Naive thymus-derived CD8-positive, alpha-beta T cell (primary cell): Measurements from ENCODE around the gene CAVIN1. TPM values are rescaled to one million over a fixed set of nuclear protein-coding genes. Genes with fewer than 3 reads are reported as not detected.

Experiments
- polyA plus RNA-seq, 3 donors: library from polyadenylated mRNA; unstranded; fragments of 300-500 nt; fragmentation: Illumina TruSeq; gene quantifications; one replicate each; pipeline ENCODE4 v1.2.3, GENCODE V29; 2021
- total RNA-seq, 8 experiments: library from RNA in 2 of 8; stranded (reverse) in 2 of 8; gene quantifications; one replicate each; pipeline ENCODE4 v1.2.3 and lab custom pipeline; 2021 to 2026

The CAVIN1 gene
- total and polyA plus RNA-seq, 5 experiments from 2014 or later: 0.03 TPM; not detected in 4

Other genes with a start within 250 kb of the CAVIN1 start
- under 1 TPM; 0.11 to 0.18 TPM for gene KCNH4, start 242.1 kb downstream of the CAVIN1 start, total RNA-seq
- gene KCNH4, start 242.1 kb downstream of the CAVIN1 start, polyA plus RNA-seq: not detected
- not detected for gene HCRT, start 237.8 kb downstream of the CAVIN1 start, total RNA-seq
- not detected for gene HCRT, start 237.8 kb downstream of the CAVIN1 start, polyA plus RNA-seq
- 10 to 100 TPM; 25.8 to 29.6 TPM for gene GHDC, start 228.8 kb downstream of the CAVIN1 start, total RNA-seq
- gene GHDC, start 228.8 kb downstream of the CAVIN1 start, polyA plus RNA-seq: 10 to 100 TPM; 15.3 to 21.5 (median 17.3) TPM
- gene STAT5B, start 146.9 kb downstream of the CAVIN1 start, total RNA-seq: 100 to 1,000 TPM; 137 to 149 TPM
- gene STAT5B, start 146.9 kb downstream of the CAVIN1 start, polyA plus RNA-seq: 10 to 100 TPM; 66.3 to 94.0 (median 82.8) TPM
- 100 to 1,000 TPM; 117 to 122 TPM for gene STAT5A, start 134.8 kb downstream of the CAVIN1 start, total RNA-seq
- gene STAT5A, start 134.8 kb downstream of the CAVIN1 start, polyA plus RNA-seq: 100 to 1,000 TPM in 1 of 3 donors, 10 to 100 TPM in 2; 59.6 to 115 (median 89.1) TPM
- gene STAT3, start 34.8 kb downstream of the CAVIN1 start, total RNA-seq: 100 to 1,000 TPM; 130 to 135 TPM
- gene STAT3, start 34.8 kb downstream of the CAVIN1 start, polyA plus RNA-seq: 100 to 1,000 TPM; 129 to 154 (median 153) TPM
- 10 to 100 TPM; 18.3 to 19.1 TPM for gene ATP6V0A1, start 35.6 kb upstream of the CAVIN1 start, total RNA-seq
- 10 to 100 TPM in 2 of 3 donors, 1 to 10 TPM in 1; 4.1 to 12.6 (median 10.3) TPM for gene ATP6V0A1, start 35.6 kb upstream of the CAVIN1 start, polyA plus RNA-seq
- 10 to 100 TPM; 26.4 to 28.5 TPM for gene NAGLU, start 113.0 kb upstream of the CAVIN1 start, total RNA-seq
- gene NAGLU, start 113.0 kb upstream of the CAVIN1 start, polyA plus RNA-seq: 10 to 100 TPM in 2 of 3 donors, 1 to 10 TPM in 1; 8.0 to 16.2 (median 13.4) TPM
- gene HSD17B1, start 129.7 kb upstream of the CAVIN1 start, total RNA-seq: 1 to 10 TPM; 1.4 to 2.1 TPM
- under 1 TPM; 0.18 to 0.98 (median 0.24) TPM for gene HSD17B1, start 129.7 kb upstream of the CAVIN1 start, polyA plus RNA-seq
- 10 to 100 TPM; 67.0 to 72.3 TPM for gene COASY, start 138.9 kb upstream of the CAVIN1 start, total RNA-seq
- gene COASY, start 138.9 kb upstream of the CAVIN1 start, polyA plus RNA-seq: 10 to 100 TPM; 48.3 to 67.9 (median 65.5) TPM
- 10 to 100 TPM; 58.2 to 67.8 TPM for gene MLX, start 143.8 kb upstream of the CAVIN1 start, total RNA-seq
- 10 to 100 TPM; 24.6 to 47.1 (median 25.0) TPM for gene MLX, start 143.8 kb upstream of the CAVIN1 start, polyA plus RNA-seq
- 1 to 10 TPM; 3.3 to 4.6 TPM for gene PSMC3IP, start 154.5 kb upstream of the CAVIN1 start, total RNA-seq
- gene PSMC3IP, start 154.5 kb upstream of the CAVIN1 start, polyA plus RNA-seq: 1 to 10 TPM in 1 of 3 donors, under 1 TPM in 2; 0.69 to 1.1 (median 0.71) TPM
- 100 to 1,000 TPM; 139 to 147 TPM for gene RETREG3, start 186.1 kb upstream of the CAVIN1 start, total RNA-seq
- 100 to 1,000 TPM; 119 to 131 (median 122) TPM for gene RETREG3, start 186.1 kb upstream of the CAVIN1 start, polyA plus RNA-seq
- gene TUBG1, start 186.4 kb upstream of the CAVIN1 start, total RNA-seq: 10 to 100 TPM; 12.7 to 16.3 TPM
- gene TUBG1, start 186.4 kb upstream of the CAVIN1 start, polyA plus RNA-seq: 10 to 100 TPM in 1 of 3 donors, 1 to 10 TPM in 2; 6.7 to 10.3 (median 7.8) TPM
- gene TUBG2, start 236.0 kb upstream of the CAVIN1 start, total RNA-seq: 10 to 100 TPM; 18.1 to 22.1 TPM
- gene TUBG2, start 236.0 kb upstream of the CAVIN1 start, polyA plus RNA-seq: 1 to 10 TPM; 4.9 to 6.9 (median 6.0) TPM